HT1080 (cell line): ENCODE measurements around the gene BCDIN3D. TPM values are rescaled to one million over a fixed set of nuclear protein-coding genes. Genes with fewer than 3 reads are reported as not detected.
A peak's percentile ranks its signal among the peaks of the same experiment; 100 is the strongest.
"Not testable (repeated sequence)": the region's sequence is repeated elsewhere in the genome, so short reads cannot be mapped to it uniquely, and the experiment has no call there.

Source experiments
- DNase-seq: peaks from one replicate; pipeline ENCODE4 v3.0.0-alpha.2; 2015; ENCODE audit warnings: low read depth
- total RNA-seq: library from RNA; depleted of rRNA; stranded (reverse); fragments of >200 nt; shearing (Covaris generic); gene quantifications from 2 replicates; pipeline ENCODE4 v1.2.3, GENCODE V29; 2014

BCDIN3D gene
- total RNA-seq, 1 experiment from 2014 or later: 3.3 TPM

GRCh38 chr12:49877066-49877465 lies 34.2 kb upstream of the BCDIN3D start:
- no peak for DNase-seq

GRCh38 chr12:49876070-49876469 lies 33.2 kb upstream of the BCDIN3D start:
- no peak for DNase-seq

GRCh38 chr12:49875115-49875720 lies 32.3 kb upstream of the BCDIN3D start:
- no peak for DNase-seq

GRCh38 chr12:49874142-49874897 lies 31.4 kb upstream of the BCDIN3D start:
- DNase-seq: no peak

GRCh38 chr12:49873361-49873934 lies 30.5 kb upstream of the BCDIN3D start:
- DNase-seq: no peak

GRCh38 chr12:49872781-49873181 lies 29.9 kb upstream of the BCDIN3D start:
- no peak for DNase-seq

GRCh38 chr12:49872381-49872780 lies 29.5 kb upstream of the BCDIN3D start:
- no peak for DNase-seq

GRCh38 chr12:49871811-49872251 lies 28.9 kb upstream of the BCDIN3D start:
- DNase-seq: not testable (repeated sequence)

GRCh38 chr12:49871263-49871561 lies 28.3 kb upstream of the BCDIN3D start:
- no peak for DNase-seq

GRCh38 chr12:49870501-49871262 lies 27.8 kb upstream of the BCDIN3D start:
- no peak for DNase-seq

- DNase-seq: no peak
These were observed 27.1 kb upstream of the BCDIN3D start for GRCh38 chr12:49869816-49870500.

GRCh38 chr12:49868952-49869815 lies 26.3 kb upstream of the BCDIN3D start:
- DNase-seq: peak; percentile 68

GRCh38 chr12:49868449-49868848 lies 25.5 kb upstream of the BCDIN3D start:
- no peak for DNase-seq

- DNase-seq: no peak
These were observed 24.9 kb upstream of the BCDIN3D start for GRCh38 chr12:49867570-49868341.

- peak; percentile 67 for DNase-seq
These were observed 24.1 kb upstream of the BCDIN3D start for GRCh38 chr12:49866859-49867569.

- DNase-seq: no peak
These were observed 22.9 kb upstream of the BCDIN3D start for GRCh38 chr12:49865782-49866135.

- no peak for DNase-seq
These were observed 22.3 kb upstream of the BCDIN3D start for GRCh38 chr12:49865109-49865781.

- no peak for DNase-seq
These were observed 21.8 kb upstream of the BCDIN3D start for GRCh38 chr12:49864798-49865090.
